Endothelial cell (in vitro differentiated cells): ENCODE data around the gene ZNF92. TPM values are rescaled to one million over a fixed set of nuclear protein-coding genes. Genes with fewer than 3 reads are reported as not detected.

Experiments
- DNase-seq: peaks from one replicate; pipeline ENCODE4 v3.0.0; 2021; ENCODE audit warnings: low spot score
- H3K27ac Mint-ChIP-seq: one replicate; pipeline ENCODE4 v1.8.0; 2021; ENCODE audit warnings: mixed read lengths, inconsistent platforms; ENCODE audit not compliant: unreplicated experiment
- H3K27me3 Mint-ChIP-seq: one replicate; pipeline ENCODE4 v1.8.0; 2021; ENCODE audit warnings: mild to moderate bottlenecking, moderate library complexity, mixed read lengths, inconsistent platforms; ENCODE audit not compliant: unreplicated experiment
- H3K36me3 Mint-ChIP-seq: one replicate; pipeline ENCODE4 v1.8.0; 2021; ENCODE audit warnings: mild to moderate bottlenecking, low read depth, mixed read lengths, inconsistent platforms; ENCODE audit not compliant: unreplicated experiment
- H3K4me1 Mint-ChIP-seq: one replicate; pipeline ENCODE4 v1.8.0; 2021; ENCODE audit warnings: mild to moderate bottlenecking, mixed read lengths, inconsistent platforms; ENCODE audit not compliant: unreplicated experiment
- H3K4me3 Mint-ChIP-seq: one replicate; pipeline ENCODE4 v1.8.0; 2021; ENCODE audit warnings: mild to moderate bottlenecking, mixed read lengths, inconsistent platforms; ENCODE audit not compliant: unreplicated experiment
- H3K9me3 Mint-ChIP-seq: one replicate; pipeline ENCODE4 v1.8.0; 2021; ENCODE audit warnings: mixed read lengths, inconsistent platforms; ENCODE audit not compliant: unreplicated experiment
- CTCF ChIP-seq: fragments of 200-600 bp; sonication (generic); IDR thresholded peaks from one replicate; pipeline ENCODE4 v1.5.0; 2021; ENCODE audit warnings: antibody characterized with exemption; ENCODE audit not compliant: unreplicated experiment
- long read RNA-seq: library from polyadenylated mRNA; unstranded; transcript quantifications from one replicate; pipeline ENCODE4 v2.0.0, GENCODE V29; 2020; ENCODE audit not compliant: unreplicated experiment
- total RNA-seq: library from RNA; stranded (reverse); fragmentation: NEBNext Ultra II Directional; extraction: Animal tissue kit (Norgen Biotek cat#: 25700); gene quantifications from one replicate; pipeline ENCODE4 v1.2.1, GENCODE V29; 2021; ENCODE audit not compliant: unreplicated experiment

ZNF92 gene
- total RNA-seq, result 25.3 TPM
- long read RNA-seq, transcript ZNF92-201 (4 exons, 3,210 nt), result major isoform, 7 of 8 reads
- long read RNA-seq, partial matches to known transcripts, result 0 of 8 reads
- long read RNA-seq, other reads (novel, unspliced or antisense), result 1 of 8 reads

- TF ChIP-seq CTCF, result no peak
- peak; percentile 95 for DNase-seq
- H3K4me1 Mint-ChIP-seq, result peaks cover 19% of the 10 kb centered on the region
- H3K36me3 Mint-ChIP-seq, result peaks cover 8% of the 10 kb centered on the region
- H3K4me3 Mint-ChIP-seq, result peak within 1 kb of the TSS; percentile 99
- H3K9me3 Mint-ChIP-seq, result no peaks in the 10 kb centered on the region
- no peaks in the 10 kb centered on the region for H3K27me3 Mint-ChIP-seq
- peak within 1 kb of the TSS; percentile 96 for H3K27ac Mint-ChIP-seq
Observed at GRCh38 chr7:65373608-65374351, at the start of gene ZNF92. TSS of gene ZNF92 (plus strand) at chr7:65373855. CDS start at chr7:65373998, 143 bp downstream.

GRCh38 chr7:65325793-65326432 is 47.7 kb upstream of the ZNF92 start:
- no peak overlapping the region for H3K27ac Mint-ChIP-seq
- no peaks in the 10 kb centered on the region for H3K4me1 Mint-ChIP-seq
- H3K27me3 Mint-ChIP-seq, result peaks cover 1% of the 10 kb centered on the region
- H3K9me3 Mint-ChIP-seq, result no peaks in the 10 kb centered on the region
- no peak for DNase-seq
- no peaks in the 10 kb centered on the region for H3K36me3 Mint-ChIP-seq
- no peak overlapping the region for H3K4me3 Mint-ChIP-seq
- no peak for TF ChIP-seq CTCF

- no peak overlapping the region for H3K4me3 Mint-ChIP-seq
- DNase-seq, result no peak
- H3K9me3 Mint-ChIP-seq, result no peaks in the 10 kb centered on the region
- TF ChIP-seq CTCF, result no peak
- no peaks in the 10 kb centered on the region for H3K27me3 Mint-ChIP-seq
- H3K27ac Mint-ChIP-seq, result no peak overlapping the region
- H3K4me1 Mint-ChIP-seq, result no peaks in the 10 kb centered on the region
- H3K36me3 Mint-ChIP-seq, result no peaks in the 10 kb centered on the region
Observed at GRCh38 chr7:65338346-65338745, 35.3 kb upstream of the ZNF92 start.

- no peaks in the 10 kb centered on the region for H3K9me3 Mint-ChIP-seq
- no peak overlapping the region for H3K4me3 Mint-ChIP-seq
- no peaks in the 10 kb centered on the region for H3K36me3 Mint-ChIP-seq
- DNase-seq, result no peak
- H3K4me1 Mint-ChIP-seq, result no peaks in the 10 kb centered on the region
- no peak for TF ChIP-seq CTCF
- H3K27ac Mint-ChIP-seq, result no peak overlapping the region
- H3K27me3 Mint-ChIP-seq, result no peaks in the 10 kb centered on the region
Observed at GRCh38 chr7:65339257-65339656, 34.4 kb upstream of the ZNF92 start.
